Activated CD4-positive, alpha-beta T cell treated with anti-CD3 and anti-CD28 coated beads, Interleukin-2, amount 50 U/mL, for 16 hours (primary cell): ENCODE measurements around the gene PTAFR.
A peak's percentile ranks its signal among the peaks of the same experiment; 100 is the strongest.

Experiments used
- DNase-seq: peaks from one replicate; pipeline ENCODE4 v3.0.0-alpha.2; 2020

Gene PTAFR

GRCh38 chr1:28176492-28177470 is at the start of gene PTAFR:
Gene PTAFR, minus strand, starts transcription at chr1:28176690. Its CDS starts 25,669 bp downstream, at chr1:28151021.
- no peak for DNase-seq

DNA sequence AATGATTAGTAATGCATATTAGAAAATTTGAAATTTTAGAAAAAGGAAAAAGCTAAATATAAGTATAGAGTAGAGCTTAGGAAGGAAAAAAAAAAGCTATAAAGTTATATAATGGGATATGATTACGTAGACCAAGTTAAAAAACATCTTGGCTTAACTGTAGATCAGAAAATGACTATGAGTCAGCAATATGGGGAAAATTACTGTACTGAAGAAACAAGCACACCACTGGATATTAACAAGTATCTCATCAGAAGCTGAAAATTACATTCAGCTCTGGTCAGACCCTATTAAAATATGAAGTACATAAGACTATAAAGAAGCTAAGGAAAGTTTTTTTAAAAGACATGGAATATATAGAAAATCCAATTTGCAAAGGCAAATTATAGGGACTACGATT is 36.8 kb upstream of the PTAFR start:
- no peak for DNase-seq

DNA sequence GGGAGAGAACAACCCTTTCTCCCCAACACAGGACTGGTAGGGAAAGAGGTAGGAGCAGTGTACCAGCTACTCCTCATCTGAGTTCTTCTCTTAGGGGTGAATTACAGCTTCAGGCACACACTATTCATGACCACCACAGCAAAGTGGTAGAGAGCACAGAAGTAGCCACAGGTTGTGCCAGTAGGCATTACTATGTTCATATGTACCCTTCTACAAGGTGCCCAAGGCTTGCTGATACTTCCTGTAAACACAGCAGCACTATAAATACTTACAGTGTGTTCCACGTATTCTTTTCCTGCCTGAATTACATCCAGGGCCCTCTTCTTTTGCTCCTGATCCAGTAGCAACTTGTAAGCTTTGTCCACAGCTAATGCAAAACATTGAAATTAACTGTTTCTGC is 33.2 kb upstream of the PTAFR start:
- no peak for DNase-seq

DNA sequence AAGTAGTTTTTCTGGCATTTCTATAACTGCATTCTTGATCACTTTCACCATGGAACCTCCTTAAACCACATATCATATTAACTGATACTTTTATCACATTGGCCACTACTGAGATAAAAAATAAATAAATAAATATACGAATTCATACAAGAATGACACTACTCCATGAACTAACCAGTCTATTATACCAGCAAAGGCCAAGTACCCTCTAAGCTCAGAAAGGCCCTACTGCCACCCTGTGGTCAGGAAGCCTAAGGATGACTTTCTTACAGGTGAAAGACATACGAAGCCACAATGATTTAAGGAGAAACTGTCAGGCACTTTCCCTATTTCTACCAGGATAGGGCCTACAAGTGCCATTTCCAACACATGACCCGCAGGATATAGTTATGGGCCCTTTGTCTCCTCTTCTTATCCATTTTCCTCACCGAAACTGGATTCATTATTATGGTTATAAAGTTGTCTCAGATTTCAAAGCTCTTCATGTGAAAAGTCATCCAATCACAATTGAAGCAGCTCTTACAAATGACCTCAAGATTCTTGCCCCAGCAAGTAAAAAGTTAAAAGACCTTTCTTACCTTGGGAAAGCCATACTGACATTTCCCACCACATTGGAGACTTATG is 32.4 kb upstream of the PTAFR start:
- peak; percentile 66 for DNase-seq

- no peak for DNase-seq
These were observed 28.8 kb upstream of the PTAFR start for GRCh38 chr1:28205243-28205642.

DNA sequence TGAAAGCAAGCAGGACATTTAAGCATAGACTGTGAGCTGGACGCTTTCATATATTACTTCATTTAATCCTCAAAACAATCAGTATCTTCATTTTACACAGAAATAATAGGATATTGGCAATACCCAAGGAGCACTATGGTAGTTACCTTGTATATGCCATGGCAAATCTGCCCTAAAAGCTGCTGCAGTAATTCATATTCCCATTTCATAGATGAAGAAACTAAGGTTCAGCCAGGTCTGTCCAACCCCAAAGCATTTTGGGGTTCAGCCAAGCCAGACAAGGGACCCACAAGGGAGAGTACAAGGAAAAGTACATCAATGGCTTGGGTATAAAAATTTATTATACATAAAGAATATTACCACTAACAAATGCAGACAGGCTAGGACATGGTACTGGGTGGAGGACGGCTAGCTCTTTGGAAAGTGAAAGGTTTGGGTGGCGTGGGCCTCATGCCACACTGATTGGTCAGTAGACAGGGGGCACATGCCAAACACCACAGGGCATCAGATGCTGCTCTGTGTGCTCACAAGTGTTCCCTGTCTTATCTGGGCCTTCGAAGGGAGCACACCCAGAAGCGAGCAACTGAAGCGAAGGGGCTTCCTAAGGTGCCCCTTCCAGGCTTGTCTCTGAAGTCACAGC is 23.9 kb upstream of the PTAFR start:
- DNase-seq, result no peak

- peak; percentile 96 for DNase-seq
These were observed 23.1 kb upstream of the PTAFR start for GRCh38 chr1:28199328-28200233.

DNA sequence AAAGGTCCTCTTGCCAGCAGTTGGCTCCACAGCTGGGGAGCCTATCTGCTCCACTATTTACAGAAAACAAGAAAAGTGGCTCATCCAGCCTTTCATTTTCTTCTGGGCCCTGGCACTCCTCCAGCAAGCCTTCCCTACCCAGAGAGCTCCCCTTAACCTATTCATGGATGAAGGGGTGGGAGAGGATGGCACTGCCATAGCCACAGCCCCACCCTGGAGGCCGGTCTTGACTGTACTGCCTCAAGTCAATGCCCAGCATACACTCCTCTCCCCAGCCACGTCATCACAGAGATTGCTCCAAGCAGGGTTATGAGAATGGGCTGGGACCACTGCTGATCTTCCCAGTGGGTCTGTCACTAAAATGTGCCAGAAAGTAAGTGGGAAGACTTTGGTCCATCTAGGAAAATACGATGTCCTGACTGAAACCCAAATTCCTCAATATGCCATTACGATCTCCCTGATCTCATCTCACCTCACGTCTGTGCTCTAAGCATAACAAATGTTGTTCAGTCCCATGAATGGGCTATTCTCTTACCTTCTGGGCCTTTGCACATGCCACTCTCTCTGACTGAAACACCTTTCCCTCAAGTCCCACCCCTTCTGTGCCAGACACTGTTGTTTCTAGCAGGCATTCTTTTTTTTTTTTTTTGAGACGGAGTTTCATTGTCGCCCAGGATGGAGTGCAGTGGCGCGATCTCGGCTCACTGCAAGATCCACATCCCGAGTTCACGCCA is 21.4 kb upstream of the PTAFR start:
- no peak for DNase-seq

- no peak for DNase-seq
These were observed 19.8 kb upstream of the PTAFR start for GRCh38 chr1:28196330-28196729.

GRCh38 chr1:28195780-28196179 is 19.3 kb upstream of the PTAFR start:
- DNase-seq, result no peak

DNA sequence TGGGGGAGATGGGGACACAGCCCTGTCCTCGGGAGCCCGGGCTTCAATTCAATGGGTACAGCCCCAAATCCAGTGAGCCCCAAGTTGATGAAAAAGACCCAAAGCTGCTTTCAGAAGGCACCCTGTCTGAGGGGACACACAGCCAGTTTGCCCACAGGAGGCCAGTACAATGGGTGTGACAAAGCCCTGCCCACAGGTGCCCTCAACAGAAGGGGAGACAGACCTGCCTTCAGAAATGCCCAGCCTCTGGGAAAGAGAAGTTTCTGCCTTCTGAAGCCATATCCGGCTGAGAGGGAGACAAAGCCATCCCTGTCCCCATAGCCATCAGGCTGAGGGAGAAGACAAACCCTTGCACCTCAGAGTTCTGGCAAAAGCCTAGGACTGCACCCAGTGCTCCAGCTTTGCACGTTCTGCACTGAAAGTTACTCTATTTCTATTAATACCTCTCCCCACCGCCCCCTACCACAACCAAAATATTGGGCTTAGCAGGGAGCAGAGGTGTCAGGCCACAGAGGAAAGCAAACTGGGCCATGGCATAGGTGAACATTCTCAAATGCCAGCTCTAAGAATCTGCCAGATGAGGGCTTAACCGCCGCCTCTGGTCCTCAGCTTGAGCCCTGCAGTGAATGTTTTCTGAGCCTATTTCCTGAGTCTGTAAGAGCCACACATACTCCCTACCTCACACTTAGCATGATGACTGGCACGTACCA is 18.0 kb upstream of the PTAFR start:
- no peak for DNase-seq

DNA sequence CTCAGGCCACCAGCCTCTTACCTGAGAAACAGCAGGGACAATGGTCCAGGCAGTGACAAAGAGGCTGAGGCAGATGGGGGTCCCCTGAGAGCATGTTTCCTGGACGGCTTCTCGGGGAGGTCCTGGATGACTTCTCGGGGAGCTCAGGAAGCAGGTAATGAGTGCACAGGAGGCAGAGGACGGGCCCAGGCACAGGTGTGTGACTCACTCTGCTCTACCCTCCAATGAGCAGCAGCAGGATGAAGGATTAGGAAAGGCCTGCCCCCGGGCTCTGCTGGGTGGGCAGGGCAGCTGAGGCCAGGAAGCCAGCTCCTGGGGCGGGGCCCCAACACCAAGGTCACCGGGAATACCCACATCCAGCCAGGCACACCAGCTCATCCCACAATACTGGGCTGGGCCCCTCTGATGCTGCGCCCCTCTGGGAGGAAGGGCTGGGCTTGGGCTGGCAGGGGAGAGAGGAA is 17.2 kb upstream of the PTAFR start:
- no peak for DNase-seq

DNA sequence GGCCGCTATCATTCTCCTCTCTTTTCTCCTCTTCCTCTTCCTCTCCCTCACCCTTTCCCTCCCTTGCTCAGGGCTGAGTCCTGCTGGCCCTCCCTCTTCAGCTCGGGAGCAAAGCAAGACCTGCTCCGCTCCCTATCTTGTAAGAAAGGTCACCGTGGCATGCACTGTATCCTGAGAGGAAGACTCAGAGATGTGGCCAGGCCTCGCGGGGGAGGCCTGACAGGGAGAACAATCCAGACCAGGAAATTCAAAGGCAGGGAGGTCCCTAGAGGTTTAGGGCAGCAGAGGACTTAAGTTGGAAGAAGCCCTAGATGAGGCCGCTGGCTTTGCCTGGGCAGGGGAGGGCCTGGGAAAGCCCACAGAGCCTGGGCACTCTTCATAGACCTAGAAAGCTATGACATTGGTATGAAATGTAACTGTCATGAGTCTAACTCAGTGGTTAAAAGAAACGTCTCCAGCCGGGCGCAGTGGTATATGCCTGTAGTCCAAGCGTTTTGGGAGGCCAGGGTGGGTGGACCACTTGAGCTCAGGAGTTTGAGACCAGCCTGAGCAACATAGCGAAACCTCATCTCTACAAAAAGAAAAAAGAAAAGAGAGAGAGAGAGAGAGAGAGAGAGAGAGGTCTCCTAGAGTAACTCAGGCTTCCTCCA is 14.6 kb upstream of the PTAFR start:
- DNase-seq, result no peak

DNA sequence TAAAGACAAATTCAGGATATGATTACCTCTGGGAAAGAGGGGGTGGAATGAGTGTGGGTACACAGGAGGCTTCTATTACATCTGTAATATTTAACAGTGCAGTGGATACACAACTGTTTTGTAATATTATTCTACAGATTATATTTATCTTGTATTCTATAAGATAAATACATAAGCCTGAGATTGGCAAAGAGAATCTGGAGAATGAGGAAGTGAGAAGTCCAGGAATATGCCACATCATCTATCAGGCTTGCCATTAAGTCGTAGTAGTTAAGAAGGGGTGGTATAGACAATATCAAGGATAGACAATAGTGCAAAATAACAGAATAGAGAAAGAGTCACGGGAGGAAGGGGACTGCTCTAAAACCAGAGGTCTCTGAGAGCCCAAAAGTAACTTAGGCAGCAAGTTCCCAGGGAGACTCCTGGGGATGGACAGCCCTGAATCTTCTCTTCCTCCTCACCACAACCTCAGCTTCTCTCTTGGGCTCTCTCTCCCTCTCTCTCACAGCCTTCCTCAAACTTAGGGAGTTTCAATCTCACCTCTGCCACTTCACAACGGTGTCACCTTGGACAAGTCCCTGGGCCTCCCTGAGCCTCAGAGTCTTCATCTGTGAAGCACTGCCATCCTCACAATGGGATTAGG is 14.0 kb upstream of the PTAFR start:
- DNase-seq, result no peak

GRCh38 chr1:28185071-28185470 is 8.6 kb upstream of the PTAFR start:
- DNase-seq, result no peak

- no peak for DNase-seq
These were observed 4.1 kb upstream of the PTAFR start for GRCh38 chr1:28180306-28181305.

GRCh38 chr1:28178690-28179485 is 2.4 kb upstream of the PTAFR start:
- DNase-seq, result no peak

GRCh38 chr1:28175955-28176485 is 470 bp downstream of the PTAFR start:
- DNase-seq, result no peak
